Mesendoderm (in vitro differentiated cells): ENCODE measurements around the gene POLR2J.

Experiments
- DNase-seq: peaks from one replicate; pipeline ENCODE4 v3.0.0; 2013
- H2AK5ac ChIP-seq: 2 replicates; pipeline ENCODE4 v1.6.1; 2013; ENCODE audit warnings: low read length, inconsistent platforms
- H2BK120ac ChIP-seq: 2 replicates; pipeline ENCODE4 v1.6.1; 2013; ENCODE audit warnings: low read depth, mild to moderate bottlenecking, low read length, moderate library complexity, mixed read lengths
- H2BK15ac ChIP-seq: replicated peaks from 2 replicates; pipeline ENCODE4 v1.6.1; 2013; ENCODE audit warnings: low read depth, mild to moderate bottlenecking, moderate library complexity
- H2BK5ac ChIP-seq: 2 replicates; pipeline ENCODE4 v1.6.1; 2013; ENCODE audit warnings: low read length, inconsistent platforms
- H3K18ac ChIP-seq: 2 replicates; pipeline ENCODE4 v1.6.1; 2013; ENCODE audit warnings: mild to moderate bottlenecking, low read length, mixed read lengths
- H3K23ac ChIP-seq: one replicate; pipeline ENCODE4 v1.6.1; 2013; ENCODE audit warnings: low read length
- H3K27ac ChIP-seq: 2 replicates; pipeline ENCODE4 v1.5.1; 2013; ENCODE audit warnings: low read depth, mild to moderate bottlenecking, inconsistent platforms, low read length, moderate library complexity
- H3K27me3 ChIP-seq: 2 replicates; pipeline ENCODE4 v1.6.1; 2013; ENCODE audit warnings: low read length, control low read depth, mild to moderate bottlenecking, inconsistent platforms; ENCODE audit not compliant: insufficient read depth, poor library complexity
- H3K36me3 ChIP-seq: 2 replicates; pipeline ENCODE4 v1.6.1; 2013; ENCODE audit warnings: low read length, inconsistent platforms; ENCODE audit not compliant: control insufficient read depth, insufficient read depth
- H3K4ac ChIP-seq: one replicate; pipeline ENCODE4 v1.6.1; 2013; ENCODE audit warnings: low read depth, mild to moderate bottlenecking, low read length, moderate library complexity
- H3K4me1 ChIP-seq: 2 replicates; pipeline ENCODE4 v1.6.1; 2013; ENCODE audit warnings: low read depth, low read length, inconsistent platforms; ENCODE audit not compliant: control insufficient read depth
- H3K4me2 ChIP-seq: 2 replicates; pipeline ENCODE4 v1.6.1; 2013; ENCODE audit warnings: low read length
- H3K4me3 ChIP-seq: 2 replicates; pipeline ENCODE4 v1.5.1; 2013; ENCODE audit warnings: mild to moderate bottlenecking, low read length
- H3K56ac ChIP-seq: one replicate; pipeline ENCODE4 v1.6.1; 2013; ENCODE audit warnings: low read length
- H3K79me1 ChIP-seq: 2 replicates; pipeline ENCODE4 v1.6.1; 2013; ENCODE audit warnings: low read length, inconsistent platforms
- H3K79me2 ChIP-seq: 2 replicates; pipeline ENCODE4 v1.6.1; 2013; ENCODE audit warnings: mild to moderate bottlenecking, low read length; ENCODE audit not compliant: control insufficient read depth, insufficient read depth
- H3K9ac ChIP-seq: 2 replicates; pipeline ENCODE4 v1.6.1; 2013; ENCODE audit warnings: low read length, inconsistent platforms
- H4K5ac ChIP-seq: one replicate; pipeline ENCODE4 v1.6.1; 2013; ENCODE audit warnings: low read length
- H4K8ac ChIP-seq: one replicate; pipeline ENCODE4 v1.6.1; 2013; ENCODE audit warnings: low read depth, mild to moderate bottlenecking, control low read depth, low read length, moderate library complexity
- WGBS: extraction: QIAGEN DNeasy Blood & Tissue Kit; methylation state at CpG from one replicate; pipeline ENCODE4 v1.1.7; 2013; ENCODE audit warnings: low lambda C conversion rate, missing lambda C conversion rate; ENCODE audit not compliant: insufficient coverage; ENCODE audit errors: extremely low coverage; 5-methylcytosine and 5-hydroxymethylcytosine counted together

The POLR2J gene

GRCh38 chr7:102466097-102466496 lies 12.6 kb downstream of the POLR2J start:
- no peak overlapping the region for H3K23ac ChIP-seq
- H4K8ac ChIP-seq: no peak overlapping the region
- H3K27me3 ChIP-seq: no peaks in the 10 kb centered on the region
- peaks cover 12% of the 10 kb centered on the region for H3K79me1 ChIP-seq
- H3K27ac ChIP-seq: no peak overlapping the region
- no peaks in the 10 kb centered on the region for H3K4me1 ChIP-seq
- no peak overlapping the region for H2BK5ac ChIP-seq
- no peak overlapping the region for H3K9ac ChIP-seq
- no peak overlapping the region for H3K4ac ChIP-seq
- H2AK5ac ChIP-seq: no peak overlapping the region
- H3K18ac ChIP-seq: no peak overlapping the region
- peaks cover 5% of the 10 kb centered on the region for H3K79me2 ChIP-seq
- no peak overlapping the region for H4K5ac ChIP-seq
- H3K36me3 ChIP-seq: no peaks in the 10 kb centered on the region
- H3K4me2 ChIP-seq: no peak overlapping the region
- no peak overlapping the region for H2BK120ac ChIP-seq
- H2BK15ac ChIP-seq: no peak overlapping the region
- no peak overlapping the region for H3K4me3 ChIP-seq
- DNase-seq: no peak
- no CpG with 5 or more reads among the region's 7 CpGs for WGBS
- H3K56ac ChIP-seq: peak overlapping the region; percentile 1

DNA sequence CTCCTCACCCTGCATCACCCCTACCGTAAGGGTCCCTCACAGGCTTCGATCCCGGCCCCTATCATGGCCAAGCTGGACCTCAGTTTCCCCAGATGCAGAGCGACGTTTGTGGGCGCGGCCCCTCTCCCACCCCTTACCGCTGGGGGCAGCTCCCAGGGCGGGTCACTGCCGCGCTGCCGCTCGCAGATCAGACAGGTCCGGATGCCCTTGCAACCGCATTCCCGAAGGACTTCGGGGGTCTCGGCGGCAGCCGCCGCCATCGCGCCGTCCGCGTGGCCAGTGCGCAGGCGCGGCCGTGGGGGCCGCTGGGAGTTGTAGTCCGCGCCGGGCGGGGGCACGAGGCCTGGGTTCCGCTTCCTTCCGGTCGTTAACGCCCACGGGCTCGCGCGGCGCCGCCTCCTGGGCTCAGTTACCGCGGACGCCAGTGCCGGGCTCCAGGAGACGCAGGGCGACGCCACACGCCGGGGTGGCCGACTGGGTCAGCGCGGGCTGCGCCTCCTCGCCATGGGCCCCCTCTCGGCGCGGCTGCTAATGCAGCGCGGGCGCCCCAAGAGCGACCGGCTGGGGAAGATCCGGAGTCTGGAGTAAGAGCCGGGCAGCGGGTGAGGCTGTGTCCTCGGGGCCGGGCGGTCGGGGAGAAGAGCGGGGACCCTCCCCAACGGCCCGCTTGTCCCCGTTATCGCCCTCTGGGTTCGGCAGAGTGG lies 14.0 kb downstream of the POLR2J start, which contains the start of the genes ALKBH4 and LRWD1:
ALKBH4 (minus strand) TSS at position 287 of the 704 bp plus-strand sequence; CDS start at position 260, 27 bp downstream.
LRWD1 (plus strand) TSS at position 408 of the 704 bp plus-strand sequence; CDS start at position 505, 97 bp downstream.
- Histone ChIP-seq H3K36me3 (no peaks in the 10 kb centered on the region), H2BK120ac (no peak within 1 kb of the TSS), H2AK5ac (peak within 1 kb of the TSS; percentile 98), H3K4me1 (no peaks in the 10 kb centered on the region), H3K4me3 (peak within 1 kb of the TSS; percentile 100), H3K79me1 (peaks cover 12% of the 10 kb centered on the region), H3K23ac (peak within 1 kb of the TSS; percentile 80), H3K27ac (no peak within 1 kb of the TSS), H4K5ac (no peak within 1 kb of the TSS), H3K18ac (peak within 1 kb of the TSS; percentile 52), H3K4me2 (peak within 1 kb of the TSS; percentile 95), H3K56ac (peak within 1 kb of the TSS; percentile 99), H3K79me2 (peaks cover 5% of the 10 kb centered on the region), H2BK15ac (no peak within 1 kb of the TSS), H3K4ac (no peak within 1 kb of the TSS), H3K9ac (peak within 1 kb of the TSS; percentile 100), H2BK5ac (peak within 1 kb of the TSS; percentile 90), H4K8ac (no peak within 1 kb of the TSS), H3K27me3 (no peaks in the 10 kb centered on the region)
- WGBS: no CpG with 5 or more reads among the region's 81 CpGs
- DNase-seq: peak; percentile 89

DNA sequence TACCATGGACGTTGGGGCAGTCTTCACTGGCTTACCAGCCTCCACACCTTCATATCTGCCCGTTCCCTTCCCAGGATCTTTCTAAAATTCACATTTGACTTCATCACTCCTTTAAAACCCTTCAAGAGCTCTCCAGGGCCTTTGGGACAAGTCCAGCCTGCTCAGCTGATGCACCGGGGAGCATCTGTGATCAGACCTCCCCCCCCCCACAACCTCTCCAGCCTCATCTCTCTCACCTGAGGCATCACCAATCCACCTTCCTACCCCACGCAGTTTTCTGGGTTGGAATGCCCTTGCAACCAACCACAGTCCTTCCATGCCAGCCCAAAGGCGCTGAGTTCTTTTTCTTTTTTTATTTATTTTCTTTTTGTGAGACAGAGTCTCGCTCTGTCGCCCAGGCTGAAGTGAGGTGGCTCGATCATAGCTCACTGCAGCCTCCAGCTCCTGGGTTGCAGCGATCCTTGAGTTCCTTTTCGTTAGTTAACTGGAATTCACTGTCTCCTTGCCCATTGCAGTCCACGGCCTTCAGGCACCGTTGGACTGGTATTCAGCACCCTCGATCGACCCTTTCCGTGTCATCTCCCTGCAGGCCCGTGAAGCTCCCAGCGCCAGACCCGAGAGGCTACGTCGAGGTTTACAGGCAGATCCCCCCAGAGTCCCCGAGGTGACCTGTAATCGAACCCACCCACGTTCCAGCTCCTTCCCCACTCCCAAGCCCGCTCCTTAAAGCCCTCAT lies 14.7 kb downstream of the POLR2J start:
- H3K36me3 ChIP-seq: peaks cover 3% of the 10 kb centered on the region
- no peaks in the 10 kb centered on the region for H3K4me1 ChIP-seq
- no peak overlapping the region for H4K8ac ChIP-seq
- peak overlapping the region; percentile 100 for H3K9ac ChIP-seq
- no peak overlapping the region for H2BK120ac ChIP-seq
- peak overlapping the region; percentile 3 for H3K18ac ChIP-seq
- no peak overlapping the region for H2BK15ac ChIP-seq
- peaks cover 12% of the 10 kb centered on the region for H3K79me1 ChIP-seq
- peak overlapping the region; percentile 100 for H3K4me3 ChIP-seq
- peak overlapping the region; percentile 98 for H2AK5ac ChIP-seq
- no peak overlapping the region for H4K5ac ChIP-seq
- peaks cover 5% of the 10 kb centered on the region for H3K79me2 ChIP-seq
- H3K27me3 ChIP-seq: no peaks in the 10 kb centered on the region
- H3K4me2 ChIP-seq: peak overlapping the region; percentile 95
- H3K27ac ChIP-seq: no peak overlapping the region
- peak overlapping the region; percentile 99 for H3K56ac ChIP-seq
- DNase-seq: no peak
- no peak overlapping the region for H3K4ac ChIP-seq
- WGBS: no CpG with 5 or more reads among the region's 24 CpGs
- H3K23ac ChIP-seq: peak overlapping the region; percentile 80
- peak overlapping the region; percentile 90 for H2BK5ac ChIP-seq

DNA sequence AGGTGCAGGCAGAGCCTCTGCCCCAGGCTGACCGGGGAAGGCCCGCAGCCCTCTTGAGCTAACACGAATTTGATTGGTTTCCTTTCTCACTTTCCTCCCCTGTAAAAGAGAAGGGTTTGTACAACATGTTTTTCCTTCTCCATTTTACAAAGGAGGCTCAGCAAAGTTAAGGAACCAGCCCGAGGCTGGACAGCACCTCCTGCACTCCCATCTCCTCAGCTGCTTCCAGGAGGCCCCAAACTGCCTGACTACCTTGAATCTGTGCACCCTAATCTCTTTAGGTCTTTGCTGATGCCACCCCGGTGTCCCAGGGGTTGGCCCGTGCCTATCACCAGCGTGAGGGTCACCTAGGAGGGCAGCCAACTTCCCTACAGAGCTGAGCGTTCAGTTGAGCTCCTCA lies 18.3 kb downstream of the POLR2J start:
- Histone ChIP-seq H3K27me3 (no peaks in the 10 kb centered on the region), H3K56ac (no peak overlapping the region), H2BK120ac (no peak overlapping the region), H3K9ac (no peak overlapping the region), H3K36me3 (peaks cover 5% of the 10 kb centered on the region), H2BK15ac (no peak overlapping the region), H3K23ac (no peak overlapping the region), H4K5ac (no peak overlapping the region), H3K4me3 (no peak overlapping the region), H3K4ac (no peak overlapping the region), H2BK5ac (no peak overlapping the region), H3K27ac (no peak overlapping the region), H3K18ac (no peak overlapping the region), H3K79me1 (peaks cover 9% of the 10 kb centered on the region), H2AK5ac (no peak overlapping the region), H4K8ac (no peak overlapping the region), H3K4me2 (no peak overlapping the region), H3K79me2 (peaks cover 5% of the 10 kb centered on the region), H3K4me1 (no peaks in the 10 kb centered on the region)
- no CpG with 5 or more reads among the region's 8 CpGs for WGBS
- no peak for DNase-seq

- no peak overlapping the region for H2BK15ac ChIP-seq
- H3K4me3 ChIP-seq: no peak overlapping the region
- DNase-seq: no peak
- no peak overlapping the region for H3K23ac ChIP-seq
- H3K18ac ChIP-seq: no peak overlapping the region
- H3K9ac ChIP-seq: no peak overlapping the region
- no peak overlapping the region for H2BK120ac ChIP-seq
- H3K79me1 ChIP-seq: peaks cover 7% of the 10 kb centered on the region
- H3K4me2 ChIP-seq: no peak overlapping the region
- H3K79me2 ChIP-seq: peaks cover 4% of the 10 kb centered on the region
- no peak overlapping the region for H4K8ac ChIP-seq
- H3K36me3 ChIP-seq: peaks cover 5% of the 10 kb centered on the region
- H4K5ac ChIP-seq: no peak overlapping the region
- no CpG with 5 or more reads among the region's 24 CpGs for WGBS
- H3K27ac ChIP-seq: no peak overlapping the region
- no peak overlapping the region for H3K4ac ChIP-seq
- no peaks in the 10 kb centered on the region for H3K27me3 ChIP-seq
- no peak overlapping the region for H2AK5ac ChIP-seq
- H3K4me1 ChIP-seq: no peaks in the 10 kb centered on the region
- no peak overlapping the region for H3K56ac ChIP-seq
- no peak overlapping the region for H2BK5ac ChIP-seq
Measured at GRCh38 chr7:102459221-102459844, 19.4 kb downstream of the POLR2J start.
